ENCODE measurements around the gene USP37. TPM values are rescaled to one million over a fixed set of nuclear protein-coding genes. Genes with fewer than 3 reads are reported as not detected.

USP37 gene
- total and polyA plus RNA-seq, 9 donors = 4.2 to 56.8 (median 17.6) TPM

GRCh38 chr2:218432676-218433365 is 135.3 kb downstream of the USP37 start:
- Histone ChIP-seq H3K4me1 (ENCODE audit: insufficient read depth) (no peaks in the 10 kb centered on the region), H3K27me3 (no peaks in the 10 kb centered on the region), H3K9me3 (no peaks in the 10 kb centered on the region), H3K4me3 (no peak overlapping the region), H3K27ac (no peak overlapping the region), H3K36me3 (no peaks in the 10 kb centered on the region)
- WGBS, 3 donors = 91 to 96% (median 93%) methylated on average over 8 of the region's 8 CpGs
- TF ChIP-seq CTCF (IDR thresholded peaks at IDR 0.05) (no peak), EP300 (IDR thresholded peaks at IDR 0.05) (no peak), POLR2A (IDR thresholded peaks at IDR 0.05) (no peak)
- intact Hi-C loops (cut with DNase I) = no loop called here
- peak in 1 of 5 donors; percentile 13 for DNase-seq

DNA sequence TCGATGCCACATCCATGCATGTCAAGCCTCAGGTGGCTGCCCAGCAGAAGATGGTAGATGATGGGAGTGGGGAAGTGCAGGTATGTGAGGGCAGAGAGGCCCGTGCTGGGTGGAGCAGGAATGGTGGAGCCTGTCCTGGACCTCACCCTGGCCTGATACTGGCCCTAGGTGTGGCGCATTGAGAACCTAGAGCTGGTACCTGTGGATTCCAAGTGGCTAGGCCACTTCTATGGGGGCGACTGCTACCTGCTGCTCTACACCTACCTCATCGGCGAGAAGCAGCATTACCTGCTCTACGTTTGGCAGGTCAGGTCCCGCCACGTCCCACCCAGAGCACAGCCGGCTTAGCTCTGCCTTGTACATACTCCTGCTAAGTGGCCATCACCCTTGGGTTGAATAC is 136.3 kb downstream of the USP37 start:
- TF ChIP-seq POLR2A (IDR thresholded peaks at IDR 0.05) = no peak
- no peak for TF ChIP-seq EP300 (IDR thresholded peaks at IDR 0.05)
- no peak for TF ChIP-seq CTCF (IDR thresholded peaks at IDR 0.05)
- no peak overlapping the region for H3K4me3 ChIP-seq
- DNase-seq = peak in 1 of 5 donors; percentile 3
- intact Hi-C loops (cut with DNase I) = no loop called here
- 89 to 91% (median 90%) methylated on average over 10 of the region's 10 CpGs for WGBS, 3 donors
- H3K27me3 ChIP-seq = no peaks in the 10 kb centered on the region
- H3K4me1 ChIP-seq (ENCODE audit: insufficient read depth) = no peaks in the 10 kb centered on the region
- H3K36me3 ChIP-seq = no peaks in the 10 kb centered on the region
- H3K9me3 ChIP-seq = no peaks in the 10 kb centered on the region
- no peak overlapping the region for H3K27ac ChIP-seq

DNA sequence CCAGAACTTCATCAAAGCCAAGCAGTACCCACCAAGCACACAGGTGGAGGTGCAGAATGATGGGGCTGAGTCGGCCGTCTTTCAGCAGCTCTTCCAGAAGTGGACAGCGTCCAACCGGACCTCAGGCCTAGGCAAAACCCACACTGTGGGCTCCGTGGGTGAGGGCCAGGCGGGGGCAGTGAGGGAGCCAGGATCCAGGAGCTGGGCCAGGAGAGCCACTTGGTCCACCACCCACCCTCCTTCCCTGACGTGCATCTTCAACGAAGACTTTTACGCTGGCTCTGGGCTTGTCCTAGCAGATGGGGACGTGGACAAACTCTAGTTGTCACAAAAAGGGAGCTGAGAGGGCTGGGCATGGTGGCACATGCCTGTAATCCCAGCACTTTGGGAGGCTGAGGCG is 137.4 kb downstream of the USP37 start:
- Histone ChIP-seq H3K27me3 (no peaks in the 10 kb centered on the region), H3K36me3 (no peaks in the 10 kb centered on the region), H3K9me3 (no peaks in the 10 kb centered on the region), H3K27ac (no peak overlapping the region), H3K4me3 (no peak overlapping the region), H3K4me1 (ENCODE audit: insufficient read depth) (no peaks in the 10 kb centered on the region)
- no peak for TF ChIP-seq CTCF (IDR thresholded peaks at IDR 0.05)
- WGBS, 3 donors = 88 to 92% (median 91%) methylated on average over 11 of the region's 11 CpGs
- intact Hi-C loops (cut with DNase I) = no loop called here
- DNase-seq = peak in 2 of 5 donors; percentile 9 to 18

- Histone ChIP-seq H3K36me3 (no peaks in the 10 kb centered on the region), H3K27ac (no peak overlapping the region), H3K4me3 (no peak overlapping the region), H3K9me3 (no peaks in the 10 kb centered on the region), H3K27me3 (no peaks in the 10 kb centered on the region), H3K4me1 (ENCODE audit: insufficient read depth) (no peaks in the 10 kb centered on the region)
- TF ChIP-seq EP300 (IDR thresholded peaks at IDR 0.05) (no peak), CTCF (IDR thresholded peaks at IDR 0.05) (no peak), POLR2A (IDR thresholded peaks at IDR 0.05) (no peak)
- intact Hi-C loops (cut with DNase I) = no loop called here
- 63 to 65% (median 63%) methylated on average over 9 of the region's 9 CpGs for WGBS, 3 donors
- DNase-seq = peak in 2 of 5 donors; percentile 14 to 24
Observed at GRCh38 chr2:218429911-218430692, 138.0 kb downstream of the USP37 start.

All from ovary (tissue), 9 donors.